NCI-H1092 treated with DMSO at 0.1 percent for 48 hours (cell line): ENCODE data around the gene P2RX6.
"Not testable (repeated sequence)": the region's sequence is repeated elsewhere in the genome, so short reads cannot be mapped to it uniquely, and the experiment has no call there.

Experiments
- DNase-seq: peaks from one replicate; lab custom pipeline; 2025; lab: John Stamatoyannopoulos, UW

The P2RX6 gene

GRCh38 chr22:21031545-21032036 lies 16.6 kb downstream of the P2RX6 start:
- DNase-seq: no peak

- peak; percentile 16 for DNase-seq
Measured at GRCh38 chr22:21032037-21032867, 17.3 kb downstream of the P2RX6 start, which contains the start of gene SLC7A4. TSS of gene SLC7A4 (minus strand) at chr22:21032561. CDS start at chr22:21031812, 749 bp downstream.

GRCh38 chr22:21032868-21033688 lies 18.1 kb downstream of the P2RX6 start:
- DNase-seq: no peak

GRCh38 chr22:21033895-21034294 lies 18.9 kb downstream of the P2RX6 start:
- no peak for DNase-seq

DNA sequence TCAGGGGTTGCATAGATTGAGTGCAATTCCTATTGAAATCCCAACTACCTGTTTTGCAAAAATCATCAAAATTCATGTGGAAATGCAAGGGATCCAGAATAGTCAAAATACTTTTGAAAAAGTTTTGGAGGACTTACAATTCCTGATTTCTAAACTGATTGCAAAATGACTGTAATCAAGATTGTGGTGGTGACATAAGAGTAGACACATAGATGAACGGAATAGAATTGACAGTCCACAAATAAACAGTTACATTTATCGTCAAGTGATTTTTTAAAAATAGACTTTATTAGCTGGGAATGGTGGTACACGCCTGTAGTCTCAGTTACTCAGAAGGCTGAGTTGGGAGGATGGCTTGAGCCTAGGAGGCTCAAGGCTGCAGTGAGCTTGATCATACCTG lies 20.0 kb downstream of the P2RX6 start:
- DNase-seq: no peak

GRCh38 chr22:21038405-21038804 lies 23.4 kb downstream of the P2RX6 start:
- no peak for DNase-seq

- DNase-seq: not testable (repeated sequence)
Measured at GRCh38 chr22:21039158-21039557, 24.2 kb downstream of the P2RX6 start.

DNA sequence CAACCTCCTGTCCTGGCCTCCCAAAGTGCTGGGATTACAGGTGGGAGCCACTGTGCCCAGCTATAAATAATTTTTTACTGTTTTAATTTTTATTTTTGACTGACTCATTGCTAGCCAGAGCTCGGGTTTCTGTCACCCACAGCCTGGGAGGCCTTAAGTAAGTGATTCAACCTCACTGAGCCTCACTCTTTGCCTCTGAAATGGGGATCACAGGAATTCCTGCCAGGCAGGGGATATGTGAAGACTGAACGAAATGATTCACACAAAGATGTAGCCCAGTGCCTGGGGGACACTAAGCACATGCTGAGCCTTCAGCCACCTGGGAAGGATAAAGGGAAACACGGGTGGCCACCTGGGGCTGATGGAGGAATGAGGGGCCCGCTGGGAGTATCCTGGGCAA lies 27.0 kb downstream of the P2RX6 start:
- DNase-seq: no peak

GRCh38 chr22:21042978-21043859 lies 28.3 kb downstream of the P2RX6 start:
- no peak for DNase-seq

- no peak for DNase-seq
Measured at GRCh38 chr22:21043860-21044535, 29.0 kb downstream of the P2RX6 start.

GRCh38 chr22:21044931-21045584 lies 30.1 kb downstream of the P2RX6 start:
- DNase-seq: peak; percentile 62

- DNase-seq: peak; percentile 92
Measured at GRCh38 chr22:21045585-21046294, 30.8 kb downstream of the P2RX6 start, which contains the start of gene LRRC74B. TSS of gene LRRC74B (plus strand) at chr22:21045946. CDS start at chr22:21045987, 41 bp downstream.

DNA sequence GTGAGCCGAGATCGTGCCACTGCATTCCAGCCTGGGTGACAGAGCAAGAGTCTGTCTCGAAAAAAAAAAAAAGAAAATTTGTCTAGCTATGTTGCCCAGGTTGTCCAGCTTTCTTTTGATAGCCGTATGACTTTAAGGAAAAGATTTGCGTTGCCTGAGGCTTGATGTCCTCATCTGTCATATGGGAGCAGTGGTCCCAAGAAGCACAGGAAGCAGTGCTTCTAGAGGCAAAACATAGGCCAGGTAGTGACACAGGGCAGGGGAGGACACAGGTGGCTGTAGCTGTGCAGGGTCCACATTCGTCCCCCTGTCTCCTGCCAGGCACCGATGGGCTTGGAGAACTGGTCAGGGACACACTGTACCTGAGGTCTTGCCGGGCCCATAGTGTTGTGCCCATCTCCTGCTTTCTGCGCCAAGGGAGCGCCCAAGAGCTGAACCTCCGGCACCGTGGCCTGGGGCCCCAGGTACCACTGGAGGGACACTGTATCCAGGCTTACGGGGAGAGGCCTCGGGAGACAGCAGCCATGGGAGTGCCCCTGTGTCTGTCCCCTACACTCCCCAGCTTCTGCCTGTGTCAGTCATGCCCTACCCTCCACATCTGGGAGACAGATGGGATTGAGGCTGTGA lies 32.2 kb downstream of the P2RX6 start:
- DNase-seq: no peak

GRCh38 chr22:21047730-21048129 lies 32.8 kb downstream of the P2RX6 start:
- peak; percentile 51 for DNase-seq

DNA sequence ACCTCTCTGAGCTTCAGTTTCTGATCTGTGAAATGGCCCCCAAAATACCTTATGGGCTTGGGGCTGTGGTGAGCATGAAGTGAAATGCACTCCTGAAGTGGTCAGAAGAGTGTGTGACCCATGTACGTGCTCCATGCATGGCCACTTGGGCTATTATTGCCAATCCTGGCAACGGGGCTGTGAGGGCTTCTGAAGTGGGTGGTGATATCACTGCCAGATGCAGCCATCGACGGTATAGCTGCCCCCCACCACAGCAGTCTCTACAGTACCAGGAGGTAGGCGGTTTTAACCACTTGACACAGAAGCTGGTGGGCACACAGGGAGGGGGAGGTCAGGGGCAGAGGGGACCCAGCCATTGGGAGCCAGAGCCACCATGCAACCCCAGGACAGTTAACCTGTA lies 33.5 kb downstream of the P2RX6 start:
- not testable (repeated sequence) for DNase-seq

DNA sequence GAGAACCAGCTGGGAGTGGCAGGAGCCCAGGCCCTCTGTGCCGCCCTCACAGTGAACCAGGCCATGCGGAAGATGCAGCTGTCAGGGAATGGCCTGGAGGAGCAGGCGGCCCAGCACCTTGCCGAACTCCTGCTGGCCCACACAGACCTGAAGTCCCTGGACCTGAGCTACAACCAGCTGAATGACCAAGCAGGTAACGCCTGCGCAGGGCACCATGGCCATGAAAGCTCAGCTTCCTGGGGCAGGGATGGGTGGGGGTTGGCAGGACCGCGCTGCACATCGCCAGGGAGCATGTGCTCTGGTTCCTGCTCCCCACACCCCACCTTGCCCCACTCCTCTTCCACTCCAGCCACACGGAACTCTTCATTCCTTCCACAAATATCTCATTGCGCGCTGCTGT lies 34.0 kb downstream of the P2RX6 start:
- DNase-seq: not testable (repeated sequence)

DNA sequence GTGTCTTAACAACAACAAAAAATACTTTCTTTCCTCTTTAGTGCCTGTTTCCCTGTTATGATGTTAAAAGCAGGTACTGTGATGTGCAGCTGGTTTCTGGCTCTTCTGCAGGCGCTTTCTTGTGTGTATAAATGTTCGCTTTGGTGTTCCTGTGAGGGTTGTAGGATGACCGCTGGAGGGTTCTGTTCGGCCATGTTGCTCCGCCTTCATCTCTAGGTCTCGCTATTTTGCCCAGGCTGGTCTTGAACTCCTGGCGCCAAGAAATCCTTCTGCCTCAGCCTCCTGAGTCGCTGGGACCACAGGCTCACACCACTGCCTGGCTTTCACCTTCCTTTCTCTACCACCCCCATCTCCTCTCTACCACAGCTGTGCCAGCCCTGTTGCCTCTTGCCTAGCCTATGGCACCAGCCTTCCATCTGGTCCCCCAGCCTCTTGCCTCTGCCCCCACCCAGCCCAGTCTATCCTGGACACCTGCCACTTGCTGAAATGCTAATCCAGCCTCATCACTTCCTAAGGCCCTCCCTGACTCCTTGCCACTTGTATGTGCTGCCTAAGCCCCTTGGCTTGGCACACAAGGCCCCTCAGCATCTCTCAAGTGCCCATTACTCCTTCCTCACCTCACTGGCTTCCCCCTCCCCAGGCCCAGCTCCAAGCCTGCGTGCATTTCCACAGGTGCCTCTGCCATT lies 36.3 kb downstream of the P2RX6 start:
- DNase-seq: peak; percentile 7

DNA sequence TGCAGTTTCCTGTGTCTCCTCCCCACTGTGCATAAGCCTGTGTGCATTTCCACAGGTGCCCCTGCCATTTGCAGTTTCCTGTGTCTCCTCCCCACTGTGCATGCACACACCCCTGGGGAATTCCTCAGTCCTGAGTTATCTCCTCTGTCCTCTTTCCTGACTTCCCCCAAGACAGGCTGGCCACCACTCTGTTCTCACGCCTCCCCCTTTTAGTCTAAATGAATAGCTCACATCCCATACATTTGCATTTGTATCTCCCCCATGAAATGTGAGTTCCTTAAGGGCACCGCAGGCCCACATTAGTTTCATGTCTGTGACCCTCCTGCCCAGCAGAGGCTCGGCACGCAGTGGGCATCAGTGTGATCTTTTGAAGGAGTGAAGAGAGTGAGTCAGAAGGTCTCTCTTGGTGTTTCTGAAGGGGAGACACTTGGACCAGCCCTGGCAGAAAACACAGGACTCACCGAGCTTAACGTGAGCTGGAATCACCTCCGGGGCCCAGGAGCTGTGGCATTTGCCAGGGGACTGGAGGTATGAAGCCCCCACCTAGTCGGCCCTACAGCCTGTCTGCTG lies 37.0 kb downstream of the P2RX6 start:
- no peak for DNase-seq
